Femur (tissue), 1 donor: ENCODE data around the gene TRIM66.

ENCODE experiments used
- DNase-seq: peaks from one replicate; pipeline ENCODE4 v3.0.0-alpha.2; 2017

Gene TRIM66, protein sequence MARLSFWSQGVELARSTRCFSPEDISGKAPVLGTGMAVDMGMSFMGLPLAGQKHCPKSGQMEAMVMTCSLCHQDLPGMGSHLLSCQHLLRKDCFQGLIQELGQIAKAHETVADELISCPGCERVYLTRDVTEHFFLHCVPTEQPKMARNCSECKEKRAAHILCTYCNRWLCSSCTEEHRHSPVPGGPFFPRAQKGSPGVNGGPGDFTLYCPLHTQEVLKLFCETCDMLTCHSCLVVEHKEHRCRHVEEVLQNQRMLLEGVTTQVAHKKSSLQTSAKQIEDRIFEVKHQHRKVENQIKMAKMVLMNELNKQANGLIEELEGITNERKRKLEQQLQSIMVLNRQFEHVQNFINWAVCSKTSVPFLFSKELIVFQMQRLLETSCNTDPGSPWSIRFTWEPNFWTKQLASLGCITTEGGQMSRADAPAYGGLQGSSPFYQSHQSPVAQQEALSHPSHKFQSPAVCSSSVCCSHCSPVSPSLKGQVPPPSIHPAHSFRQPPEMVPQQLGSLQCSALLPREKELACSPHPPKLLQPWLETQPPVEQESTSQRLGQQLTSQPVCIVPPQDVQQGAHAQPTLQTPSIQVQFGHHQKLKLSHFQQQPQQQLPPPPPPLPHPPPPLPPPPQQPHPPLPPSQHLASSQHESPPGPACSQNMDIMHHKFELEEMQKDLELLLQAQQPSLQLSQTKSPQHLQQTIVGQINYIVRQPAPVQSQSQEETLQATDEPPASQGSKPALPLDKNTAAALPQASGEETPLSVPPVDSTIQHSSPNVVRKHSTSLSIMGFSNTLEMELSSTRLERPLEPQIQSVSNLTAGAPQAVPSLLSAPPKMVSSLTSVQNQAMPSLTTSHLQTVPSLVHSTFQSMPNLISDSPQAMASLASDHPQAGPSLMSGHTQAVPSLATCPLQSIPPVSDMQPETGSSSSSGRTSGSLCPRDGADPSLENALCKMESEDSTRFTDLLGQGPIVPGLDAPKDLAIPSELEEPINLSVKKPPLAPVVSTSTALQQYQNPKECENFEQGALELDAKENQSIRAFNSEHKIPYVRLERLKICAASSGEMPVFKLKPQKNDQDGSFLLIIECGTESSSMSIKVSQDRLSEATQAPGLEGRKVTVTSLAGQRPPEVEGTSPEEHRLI (N-terminal part only)

DNA sequence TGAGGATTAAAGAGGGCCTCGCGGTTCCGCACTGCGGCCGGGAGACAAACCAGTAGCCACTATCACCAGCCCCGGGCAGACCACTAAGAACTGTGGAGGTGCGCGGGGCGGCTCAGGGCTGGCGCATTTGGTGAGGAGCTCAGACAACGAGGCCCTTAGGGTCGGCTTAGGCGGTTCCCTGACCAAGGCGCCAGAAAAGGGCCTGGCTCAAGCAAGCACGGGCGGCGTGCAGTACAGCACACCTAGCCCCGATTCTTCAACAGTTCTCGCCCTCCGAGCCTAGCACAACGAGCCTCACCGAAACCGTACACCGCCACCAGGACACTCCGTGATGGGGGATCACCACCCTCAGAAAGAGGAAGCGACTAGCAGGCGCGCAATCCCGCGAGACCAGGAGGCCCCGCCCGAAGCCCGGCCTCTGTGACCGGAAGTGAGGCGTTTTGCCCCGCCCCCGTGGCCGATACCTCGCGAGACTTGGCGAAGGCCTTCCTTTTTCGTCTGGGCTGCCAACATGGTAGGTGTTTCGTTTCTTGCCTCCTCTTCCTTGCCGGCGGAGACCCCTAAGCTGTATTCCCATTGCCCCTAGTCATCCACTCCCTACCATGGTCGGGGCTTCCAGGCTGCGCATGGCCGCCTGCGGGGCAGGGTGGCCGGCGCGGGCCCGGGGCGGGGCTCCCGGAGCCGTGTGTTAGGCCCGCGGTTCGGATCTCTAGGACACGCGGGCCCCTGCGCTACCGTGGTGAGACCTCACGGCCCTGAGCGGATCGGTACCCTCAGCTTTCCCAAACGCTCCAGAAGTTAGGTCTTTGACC, at the start of gene TRIM66, which contains the start of gene RPL27A:
TSS of gene TRIM66 (minus strand) at position 363 of the 812 bp plus-strand sequence. CDS start 10,391 bp downstream, outside the sequence.
TSS of gene RPL27A (plus strand) at position 490 of the 812 bp plus-strand sequence. CDS start at position 512, 22 bp downstream.
- peak; percentile 99 for DNase-seq

- no peak for DNase-seq
Measured at GRCh38 chr11:8731647-8732323, 49.3 kb upstream of the TRIM66 start.

DNA sequence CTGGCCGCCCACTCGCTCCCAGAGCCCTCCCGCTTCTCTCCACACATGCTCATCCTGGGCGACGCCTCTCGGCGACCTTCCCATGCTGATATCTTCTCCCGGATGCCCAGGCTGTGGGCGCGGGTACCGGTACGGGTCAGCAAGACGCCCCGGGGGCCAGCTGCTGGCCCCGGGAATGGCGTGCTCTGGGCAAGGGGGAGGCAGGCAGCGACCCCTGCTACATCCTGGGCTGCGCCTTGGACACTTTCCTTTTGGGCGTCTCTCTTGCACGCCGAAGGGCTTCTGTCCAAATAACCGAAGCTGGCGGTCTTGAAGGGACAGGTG, 48.2 kb upstream of the TRIM66 start:
- no peak for DNase-seq

DNA sequence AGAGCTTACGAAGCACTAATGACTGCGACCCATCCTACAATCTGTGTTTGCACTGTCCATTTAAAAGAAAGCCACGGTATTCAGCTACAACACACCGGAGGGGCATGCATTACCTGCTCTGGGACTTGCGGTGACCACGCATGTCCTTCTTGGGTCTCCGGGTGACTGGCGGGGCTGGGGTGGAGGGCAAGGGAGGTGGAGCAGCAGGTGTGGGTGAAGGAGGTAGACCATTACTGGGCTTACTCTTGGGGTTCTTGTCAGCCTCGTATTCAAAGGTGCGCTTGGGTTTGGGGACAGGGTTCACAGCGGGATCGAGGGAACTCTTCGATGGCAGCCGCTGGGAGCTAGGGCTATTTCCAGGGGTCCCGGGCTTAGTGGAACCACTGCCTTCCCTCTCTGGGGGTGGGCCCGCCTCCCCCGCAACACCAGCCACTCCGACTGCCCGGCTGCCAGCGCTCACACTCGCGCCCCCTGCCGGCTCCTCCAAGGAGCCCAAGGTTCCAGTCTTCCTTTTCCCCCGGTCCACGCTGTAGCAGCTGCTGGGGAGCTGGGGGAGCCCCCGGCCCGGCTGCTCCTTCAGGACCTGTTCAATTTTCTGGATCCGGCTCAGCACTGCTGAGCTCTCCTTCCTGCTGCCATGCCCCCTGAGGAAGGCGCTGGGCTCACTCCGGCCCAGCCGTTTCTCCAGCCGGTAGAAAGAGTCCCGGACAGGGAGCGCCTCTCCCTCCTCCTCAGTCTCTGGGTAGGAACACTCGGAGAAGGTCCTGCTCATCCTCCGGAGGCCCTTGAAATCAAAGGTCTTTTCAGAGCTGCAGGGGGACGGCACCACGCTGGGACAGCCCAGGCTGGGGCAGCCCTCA, 47.6 kb upstream of the TRIM66 start:
- DNase-seq = no peak

DNA sequence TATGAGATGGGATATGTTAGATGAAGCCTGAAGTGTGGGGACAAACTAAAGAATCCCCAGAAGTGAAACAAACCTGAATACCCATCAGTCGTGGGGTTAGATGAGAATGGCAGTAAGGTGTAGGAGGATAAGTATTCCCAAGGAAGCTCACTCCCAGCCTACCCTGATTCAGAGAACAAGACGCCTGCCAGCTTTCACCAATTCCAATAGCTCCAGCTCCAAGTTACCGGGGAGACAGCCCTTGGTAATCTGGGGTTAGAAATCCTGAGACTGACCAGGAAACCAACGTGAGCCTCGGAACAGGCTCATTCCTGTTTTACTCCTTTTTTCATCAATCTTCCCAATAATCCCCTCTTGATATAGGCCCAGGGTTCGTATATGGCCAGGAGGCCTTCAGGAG, 46.6 kb upstream of the TRIM66 start:
- no peak for DNase-seq

DNA sequence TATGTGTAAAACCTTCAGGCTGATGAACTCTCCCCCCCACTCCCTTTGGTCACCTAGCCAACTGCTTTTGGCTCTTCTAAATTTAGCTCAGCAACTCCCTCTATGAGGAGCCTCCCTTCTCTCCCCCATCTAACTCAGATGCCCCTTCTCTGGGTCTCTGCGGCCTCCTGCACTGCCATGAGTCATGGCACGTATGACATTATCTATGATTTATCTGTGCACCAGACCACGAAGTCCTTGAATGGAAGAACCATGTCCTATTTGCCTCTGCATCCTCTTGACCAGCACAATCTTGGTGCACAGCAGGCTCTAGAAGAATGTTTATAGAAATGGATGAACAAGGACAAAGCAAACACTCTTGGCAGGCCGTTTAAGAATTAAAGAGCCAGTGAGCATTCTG, 46.1 kb upstream of the TRIM66 start:
- no peak for DNase-seq

DNA sequence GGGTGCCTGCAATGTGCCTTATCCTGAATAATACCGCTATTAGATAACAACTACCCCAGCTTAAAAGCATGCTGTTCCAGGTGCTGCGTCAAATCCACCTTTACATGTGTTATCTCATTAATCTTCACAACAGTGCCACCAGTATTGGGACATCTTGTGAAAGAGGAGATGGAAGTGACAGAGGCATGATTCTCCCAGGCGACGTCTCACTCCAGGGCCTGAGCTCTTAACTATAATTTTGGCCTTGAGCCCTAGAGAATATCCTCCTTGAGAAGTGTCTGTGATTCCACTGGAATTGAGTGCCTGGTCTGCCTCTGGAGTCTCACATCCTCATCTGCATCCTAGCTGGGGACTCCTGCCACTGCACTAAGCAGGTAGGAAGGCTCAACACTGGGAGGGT, 43.9 kb upstream of the TRIM66 start:
- no peak for DNase-seq

DNA sequence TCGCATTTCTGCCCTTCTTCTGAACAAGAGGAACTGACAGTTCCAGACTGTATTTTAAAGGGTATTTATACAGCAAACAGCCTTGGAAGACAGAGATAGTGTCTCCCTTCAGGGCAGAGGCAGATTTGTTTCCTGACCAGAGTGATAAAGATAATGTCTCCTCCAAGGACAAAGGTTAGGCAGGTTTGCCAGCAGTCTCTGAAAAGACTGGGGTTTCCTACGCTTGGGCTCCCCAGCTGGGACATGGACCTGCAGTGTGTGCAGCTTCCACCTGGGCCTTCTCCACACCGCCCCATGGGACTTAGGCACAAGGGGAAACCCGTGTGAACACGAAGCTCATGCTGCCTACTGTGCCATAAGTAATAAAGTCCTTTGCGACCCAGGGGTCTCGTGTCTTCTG, 42.2 kb upstream of the TRIM66 start:
- no peak for DNase-seq

DNA sequence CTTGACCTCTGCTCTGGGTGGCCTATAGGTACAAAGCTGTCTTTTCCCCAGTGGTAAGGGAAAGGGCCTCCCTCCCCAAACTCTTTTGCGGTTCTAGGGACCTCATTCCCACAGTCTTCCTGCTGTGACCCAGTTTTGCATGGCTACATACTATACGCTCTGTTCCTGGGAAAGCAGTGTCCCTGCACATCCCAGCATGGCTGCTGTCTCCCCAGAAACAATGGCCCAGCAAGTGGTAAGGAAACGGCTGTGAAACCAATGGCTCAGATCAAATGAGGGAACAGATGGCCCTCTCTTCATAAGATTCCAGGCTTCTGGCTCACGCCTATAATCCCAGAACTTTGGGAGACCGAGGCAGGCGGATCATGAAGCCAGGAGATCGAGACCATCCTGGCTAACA, 41.2 kb upstream of the TRIM66 start:
- DNase-seq = no peak

GRCh38 chr11:8722809-8723208, 40.3 kb upstream of the TRIM66 start:
- DNase-seq = no peak

DNA sequence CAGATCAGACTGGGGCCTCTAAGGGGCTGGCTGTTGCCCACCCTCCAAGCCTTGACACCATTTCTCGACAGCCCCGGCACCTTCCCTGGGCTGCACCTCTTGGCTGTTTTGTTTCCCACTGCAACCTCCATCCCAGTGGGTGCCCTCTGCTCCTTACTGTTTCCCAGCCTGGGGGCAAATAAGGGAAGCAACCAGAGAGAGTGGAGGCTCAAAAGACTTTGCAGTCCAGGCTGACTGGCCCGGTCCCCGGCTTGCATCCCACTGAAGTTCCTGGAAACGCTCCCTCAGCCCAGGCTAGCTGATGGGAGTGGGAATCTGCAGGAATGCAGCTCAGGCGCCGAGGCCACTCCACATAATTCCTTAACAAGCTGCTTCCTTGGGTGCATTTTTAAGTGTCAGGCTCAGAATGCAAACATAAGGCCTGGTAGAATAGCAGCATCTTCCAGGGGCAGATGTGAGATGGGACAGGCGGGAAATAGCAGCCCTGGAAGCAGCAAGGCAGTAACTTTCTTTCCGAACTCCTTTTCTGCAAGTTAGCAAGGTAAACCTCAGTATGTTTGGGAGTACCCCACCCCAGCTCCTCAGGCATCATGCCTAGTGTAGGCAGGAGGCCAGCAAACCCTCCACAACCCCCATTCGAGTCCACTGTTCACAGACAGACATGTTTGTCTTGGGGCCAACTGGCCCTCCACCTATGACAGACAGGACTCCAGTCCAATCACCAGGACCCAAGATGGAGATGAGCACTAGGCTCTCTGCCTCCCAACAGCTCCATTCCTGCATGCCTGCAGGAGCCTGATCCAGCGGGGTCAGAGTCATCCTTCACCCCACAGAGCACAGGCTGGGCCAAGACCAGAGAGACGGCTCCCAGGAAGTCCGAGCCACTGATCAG, 39.4 kb upstream of the TRIM66 start:
- peak; percentile 80 for DNase-seq

GRCh38 chr11:8720868-8721608, 38.6 kb upstream of the TRIM66 start:
- DNase-seq = peak; percentile 68

GRCh38 chr11:8720352-8720751, 37.9 kb upstream of the TRIM66 start:
- DNase-seq = no peak

GRCh38 chr11:8719721-8720120, 37.3 kb upstream of the TRIM66 start:
- DNase-seq = no peak

GRCh38 chr11:8719211-8719649, 36.8 kb upstream of the TRIM66 start:
- peak; percentile 74 for DNase-seq

DNA sequence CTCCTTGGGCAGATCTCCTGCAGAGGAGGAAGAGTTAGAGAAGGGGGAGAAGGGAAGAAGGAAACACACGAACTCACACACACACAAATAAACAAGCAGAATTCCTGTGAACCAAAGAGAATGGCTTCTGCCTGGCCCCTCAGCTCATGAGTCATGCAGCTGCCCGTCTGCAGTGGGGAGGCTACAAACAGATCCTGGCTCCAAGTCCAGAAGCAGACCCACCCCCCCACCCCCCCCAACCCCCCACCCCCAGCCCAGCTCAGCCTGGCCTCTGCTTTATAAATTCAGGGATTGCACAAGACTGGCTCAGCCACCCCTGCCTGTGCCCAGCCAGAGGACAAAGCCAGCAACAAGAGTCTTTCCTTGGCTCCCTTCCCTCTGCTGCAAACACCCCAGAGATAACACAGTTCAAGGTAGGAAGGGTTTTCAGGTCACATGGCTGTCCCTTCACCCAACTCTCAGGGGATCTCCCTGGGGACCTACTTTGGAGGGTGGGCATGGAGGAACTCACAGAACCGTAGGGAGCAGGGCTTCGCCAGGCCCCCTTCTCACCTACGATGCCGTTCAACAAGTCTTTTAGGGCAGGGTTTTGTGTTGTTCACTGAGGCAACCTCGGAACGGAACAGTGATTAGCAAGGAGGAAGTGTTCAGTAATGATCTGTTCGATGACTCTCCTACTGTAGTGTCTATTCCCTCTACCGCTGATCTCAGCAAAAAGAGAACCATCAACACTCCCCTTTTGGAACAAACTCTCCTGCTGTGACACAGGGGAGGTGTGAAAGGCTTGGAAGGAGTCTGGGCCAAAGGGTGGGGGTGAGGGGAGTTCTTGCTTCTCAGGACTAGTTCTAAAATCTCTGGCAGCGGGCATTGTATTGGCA, 35.6 kb upstream of the TRIM66 start:
- peak; percentile 67 for DNase-seq

GRCh38 chr11:8717544-8717875, 35.0 kb upstream of the TRIM66 start:
- no peak for DNase-seq

DNA sequence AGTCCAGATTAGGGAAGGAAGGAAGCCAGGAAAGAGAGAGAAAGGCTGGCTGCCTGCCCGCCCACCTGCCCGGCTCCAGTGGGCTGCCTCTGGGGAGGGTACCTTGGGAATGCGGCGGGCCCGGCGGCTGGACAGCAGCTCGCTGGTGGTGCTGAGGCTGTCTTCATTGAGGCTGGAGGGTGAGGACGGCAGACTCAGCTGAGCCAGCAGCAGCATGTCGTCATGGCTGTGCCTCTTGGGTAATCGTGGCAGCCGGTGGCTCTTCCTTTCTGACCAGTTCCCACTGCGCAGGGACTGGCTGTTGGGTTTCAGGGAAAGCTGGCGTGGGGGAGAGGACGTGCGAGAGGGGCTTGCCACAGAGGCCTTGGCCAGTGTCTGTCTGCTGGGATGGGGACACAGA, 33.0 kb upstream of the TRIM66 start:
- DNase-seq = no peak
